Endothelial cell of umbilical vein (primary cell): ENCODE results near the gene SLC4A4. TPM values are rescaled to one million over a fixed set of nuclear protein-coding genes. Genes with fewer than 3 reads are reported as not detected.

Experiments
- BruUV-seq: library from RNA; stranded (reverse); fragments of 400-500 nt; replicated peaks from 2 replicates; lab custom pipeline; 2021; lab: Mats Ljungman, UMichigan
- CTCF ChIA-PET: fragments of 300-600, 350-600 bp; sonication (Branson Sonifier 250); formaldehyde crosslinking; loops from one replicate; lab custom pipeline; 2021; ENCODE audit warnings: antibody characterized with exemption, inconsistent platforms; lab: Charles Lee
- POLR2A ChIA-PET: fragments of 300-600, 350-600 bp; sonication (Branson Sonifier 250); formaldehyde crosslinking; loops from one replicate; lab custom pipeline; 2021; ENCODE audit warnings: antibody characterized with exemption, inconsistent platforms; lab: Charles Lee
- DNase-seq: peaks from one replicate; pipeline ENCODE4 v3.0.0-alpha.2; 2011; ENCODE audit warnings: low read depth, low spot score
- FAIRE-seq: peaks from 2 replicates; lab custom pipeline; 2011; peaks lifted over from hg19 to GRCh38; lab: Jason Lieb, UNC
- H2AFZ ChIP-seq: 2 replicates; pipeline ENCODE4 v1.6.0; 2012; ENCODE audit warnings: low read depth, low read length, control low read depth, inconsistent platforms
- H3K27ac ChIP-seq: 2 replicates; pipeline ENCODE4 v1.5.1; 2011; ENCODE audit warnings: low read depth, mild to moderate bottlenecking, control low read depth, low read length, moderate library complexity; ENCODE audit not compliant: insufficient read depth
- H3K27me3 ChIP-seq, 2 experiments: 2 replicates each; pipeline versions ENCODE4 v1.6.0 to v1.6.1; 2011; ENCODE audit warnings: low read length in 2 of 2, mixed read lengths in 1 of 2; ENCODE audit not compliant: control insufficient read depth in 2 of 2, insufficient read depth in 2 of 2
- H3K36me3 ChIP-seq, 2 experiments: 2 replicates in 1 of 2; 3 replicates in 1 of 2; pipeline ENCODE4 v1.5.1; 2011; ENCODE audit warnings: low read length in 2 of 2, mild to moderate bottlenecking in 1 of 2, moderate library complexity in 1 of 2; ENCODE audit not compliant: control insufficient read depth in 2 of 2, insufficient read depth in 2 of 2; ENCODE audit errors: extremely low read depth in 1 of 2
- H3K4me1 ChIP-seq: 3 replicates; pipeline ENCODE4 v1.5.1; 2011; ENCODE audit warnings: mild to moderate bottlenecking, low read length; ENCODE audit not compliant: control insufficient read depth, insufficient read depth; ENCODE audit errors: extremely low read depth
- H3K4me2 ChIP-seq: 2 replicates; pipeline ENCODE4 v1.6.1; 2011; ENCODE audit warnings: low read length, control low read depth, mixed read lengths; ENCODE audit not compliant: insufficient read depth
- H3K4me3 ChIP-seq, 3 experiments: fragments of 200-600 bp in 1 of 3; sonication (generic), shearing (Covaris generic) in 1 of 3; replicated peaks in 1 of 3; 2 replicates each; pipeline ENCODE4 v1.5.1; 2011 to 2016; ENCODE audit warnings: control low read depth in 3 of 3, low read length in 3 of 3, mild to moderate bottlenecking in 2 of 3, inconsistent platforms in 1 of 3, low read depth in 1 of 3, moderate library complexity in 1 of 3; ENCODE audit not compliant: insufficient read depth in 1 of 3
- H3K79me2 ChIP-seq: 2 replicates; pipeline ENCODE4 v1.6.0; 2012; ENCODE audit warnings: low read length, inconsistent platforms; ENCODE audit not compliant: control insufficient read depth, insufficient read depth
- H3K9ac ChIP-seq: replicated peaks from 2 replicates; pipeline ENCODE3; 2011; ENCODE audit warnings: low read length, control low read depth; ENCODE audit not compliant: insufficient read depth; ENCODE audit errors: extremely low read depth
- H3K9me1 ChIP-seq: replicated peaks from 3 replicates; pipeline ENCODE4 v1.6.0; 2011; ENCODE audit warnings: mild to moderate bottlenecking, low read length; ENCODE audit not compliant: control insufficient read depth, insufficient read depth; ENCODE audit errors: extremely low read depth
- H3K9me3 ChIP-seq: replicated peaks from 2 replicates; pipeline ENCODE4 v1.5.1; 2012; ENCODE audit warnings: low read length, inconsistent platforms; ENCODE audit not compliant: control insufficient read depth, insufficient read depth
- H4K20me1 ChIP-seq: replicated peaks from 2 replicates; pipeline ENCODE3; 2011; ENCODE audit warnings: mild to moderate bottlenecking, low read length; ENCODE audit not compliant: control insufficient read depth, insufficient read depth; ENCODE audit errors: extremely low read depth
- EZH2 ChIP-seq: IDR thresholded peaks from 2 replicates; pipeline ENCODE4 v1.6.1; 2012; ENCODE audit warnings: borderline replicate concordance, low read depth, mild to moderate bottlenecking, moderate library complexity, low read length, inconsistent platforms; ENCODE audit not compliant: severe bottlenecking
- FOS ChIP-seq: IDR thresholded peaks from 2 replicates; pipeline ENCODE4 v1.6.1; 2011; ENCODE audit warnings: mild to moderate bottlenecking, low read length, moderate library complexity, borderline replicate concordance; ENCODE audit not compliant: insufficient read depth
- GATA2 ChIP-seq: IDR thresholded peaks from 2 replicates; pipeline ENCODE4 v1.7.0; 2011; ENCODE audit warnings: low read depth, mild to moderate bottlenecking, moderate library complexity, mixed read lengths, low read length; ENCODE audit not compliant: insufficient read length, insufficient read depth
- JUN ChIP-seq: IDR thresholded peaks from 2 replicates; pipeline ENCODE4 v1.6.1; 2011; ENCODE audit warnings: borderline replicate concordance, low read depth; ENCODE audit not compliant: insufficient read length, insufficient read depth
- MAX ChIP-seq: IDR thresholded peaks from 2 replicates; pipeline ENCODE4 v1.6.1; 2011; ENCODE audit not compliant: insufficient read depth, insufficient read length
- MYC ChIP-seq: IDR thresholded peaks from one replicate; pipeline ENCODE4 v1.6.1; 2011; ENCODE audit warnings: mild to moderate bottlenecking, low read depth, low read length
- POLR2A ChIP-seq: IDR thresholded peaks from 2 replicates; pipeline ENCODE4 v1.6.1; 2012; ENCODE audit warnings: low read depth, mild to moderate bottlenecking, control low read depth, low read length
- POLR2AphosphoS5 ChIP-seq: IDR thresholded peaks from 2 replicates; pipeline ENCODE4 v1.6.1; 2012; ENCODE audit warnings: low read depth, mild to moderate bottlenecking, control low read depth, low read length, moderate library complexity; ENCODE audit not compliant: insufficient read depth
- dilution Hi-C: fragments of 300-500 bp; cut with MboI; formaldehyde crosslinking; loops from one replicate; pipeline ENCODE4 v1.15.0; 2019; ENCODE audit warnings: low sequenced_read_pairs; ENCODE audit not compliant: extremely low pct_ligation_motif_present
- intact Hi-C: fragments of 100-400 bp; cut with micrococcal nuclease; formaldehyde crosslinking; loops from one replicate; pipeline ENCODE4 v1.10.0; 2022
- polyA plus RNA-seq, 4 experiments: library from polyadenylated mRNA; depleted of rRNA in 3 of 4; stranded (reverse) in 3 of 4; unstranded in 1 of 4; fragments of >200 nt; gene quantifications; 2 replicates each; pipeline versions ENCODE4 v1.2.1 to v1.2.3, GENCODE V29; 2011 to 2012; ENCODE audit warnings: missing spikeins in 1 of 4
- total RNA-seq: library from RNA; stranded (reverse); gene quantifications from 2 replicates; pipeline ENCODE4 v1.2.3, GENCODE V29; 2021
- TF ChIP-seq, protein P1 (sequence below), 2 donors: IDR thresholded peaks; 1 replicate in 1 of 2; 2 replicates in 1 of 2; pipeline ENCODE4 v1.5.1; 2011; ENCODE audit warnings: low read length in 2 of 2, mild to moderate bottlenecking in 2 of 2, moderate library complexity in 2 of 2, control low read depth in 1 of 2, inconsistent platforms in 1 of 2, low read depth in 1 of 2; ENCODE audit not compliant: insufficient read depth in 1 of 2; ENCODE audit errors: extremely low read depth in 1 of 2

Gene SLC4A4
- total and polyA plus RNA-seq, 2 donors (not counting 3 experiments of a cell fraction or from before 2014, with no cell fraction given) = not detected

DNA sequence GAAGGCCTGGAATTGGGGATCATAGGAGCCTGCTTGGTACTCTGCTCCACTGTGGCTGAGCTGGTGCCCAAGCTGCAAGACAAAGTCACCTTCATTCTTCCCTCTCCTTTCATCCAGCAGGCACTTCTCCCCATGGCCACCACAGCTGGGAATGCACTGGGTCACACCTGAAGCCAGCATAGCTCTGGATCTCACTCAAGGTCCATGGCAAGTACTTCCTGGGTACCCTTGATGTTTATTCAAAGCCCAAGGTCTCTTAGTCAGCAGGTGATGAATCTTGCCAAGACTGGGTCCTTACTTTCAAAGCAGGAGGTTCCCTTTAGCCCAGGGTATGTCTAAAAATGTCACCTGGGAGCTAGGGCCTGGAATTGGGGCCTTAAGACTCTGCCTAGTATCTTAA, 4.9 kb upstream of the SLC4A4 start:
- DNase-seq (no peak), FAIRE-seq (no peak)
- Histone ChIP-seq H3K9me1 (no peaks in the 10 kb centered on the region), H4K20me1 (no peaks in the 10 kb centered on the region), H3K27ac (no peak overlapping the region), H3K9me3 (no peaks in the 10 kb centered on the region), H3K9ac (no peak overlapping the region), H3K36me3 (no peaks in the 10 kb centered on the region), H2AFZ (no peak overlapping the region), H3K4me1 (no peaks in the 10 kb centered on the region), H3K4me3 (no peak overlapping the region), H3K79me2 (no peaks in the 10 kb centered on the region), H3K27me3 (no peaks in the 10 kb centered on the region), H3K4me2 (no peak overlapping the region)
- TF ChIP-seq FOS (no peak), MAX (no peak), GATA2 (no peak), EZH2 (no peak), JUN (no peak), POLR2AphosphoS5 (no peak), POLR2A (no peak), MYC (no peak)
- TF ChIP-seq, protein P1, sequence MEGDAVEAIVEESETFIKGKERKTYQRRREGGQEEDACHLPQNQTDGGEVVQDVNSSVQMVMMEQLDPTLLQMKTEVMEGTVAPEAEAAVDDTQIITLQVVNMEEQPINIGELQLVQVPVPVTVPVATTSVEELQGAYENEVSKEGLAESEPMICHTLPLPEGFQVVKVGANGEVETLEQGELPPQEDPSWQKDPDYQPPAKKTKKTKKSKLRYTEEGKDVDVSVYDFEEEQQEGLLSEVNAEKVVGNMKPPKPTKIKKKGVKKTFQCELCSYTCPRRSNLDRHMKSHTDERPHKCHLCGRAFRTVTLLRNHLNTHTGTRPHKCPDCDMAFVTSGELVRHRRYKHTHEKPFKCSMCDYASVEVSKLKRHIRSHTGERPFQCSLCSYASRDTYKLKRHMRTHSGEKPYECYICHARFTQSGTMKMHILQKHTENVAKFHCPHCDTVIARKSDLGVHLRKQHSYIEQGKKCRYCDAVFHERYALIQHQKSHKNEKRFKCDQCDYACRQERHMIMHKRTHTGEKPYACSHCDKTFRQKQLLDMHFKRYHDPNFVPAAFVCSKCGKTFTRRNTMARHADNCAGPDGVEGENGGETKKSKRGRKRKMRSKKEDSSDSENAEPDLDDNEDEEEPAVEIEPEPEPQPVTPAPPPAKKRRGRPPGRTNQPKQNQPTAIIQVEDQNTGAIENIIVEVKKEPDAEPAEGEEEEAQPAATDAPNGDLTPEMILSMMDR (IDR thresholded peaks at IDR 0.05; ENCODE audit: extremely low read depth in 1 of 2, insufficient read depth in 1 of 2, low read depth in 1 of 2, low read length in 2 of 2) = no peak
- intact Hi-C loops = no loop called here
- dilution Hi-C loops = no loop called here
- POLR2A ChIA-PET = no interaction called here
- BruUV-seq = no TSS peak
- CTCF ChIA-PET = no interaction called here
